ENCODE results near the gene HSD3B1.

GRCh38 chr1:119482517-119483425, 24.2 kb upstream of the HSD3B1 start:
- TF ChIP-seq SIX5 (IDR thresholded peaks at IDR 0.05; ENCODE audit: borderline replicate concordance in 1 of 2, insufficient read depth in 1 of 2, low read depth in 1 of 2, low read length in 2 of 2) (no peak), CTBP1 (IDR thresholded peaks at IDR 0.05; ENCODE audit: borderline replicate concordance) (no peak), RBM15 (IDR thresholded peaks at IDR 0.05; ENCODE audit: insufficient read depth, low read length) (no peak), RBM17 (IDR thresholded peaks at IDR 0.05; ENCODE audit: borderline replicate concordance, low read depth, low read length) (no peak), ATF3 (IDR thresholded peaks at IDR 0.05) (no peak), ATF3 (CRISPR knock-in tag; conservative IDR thresholded peaks at IDR 0.05) (no peak)
- TF ChIP-seq, protein P1, sequence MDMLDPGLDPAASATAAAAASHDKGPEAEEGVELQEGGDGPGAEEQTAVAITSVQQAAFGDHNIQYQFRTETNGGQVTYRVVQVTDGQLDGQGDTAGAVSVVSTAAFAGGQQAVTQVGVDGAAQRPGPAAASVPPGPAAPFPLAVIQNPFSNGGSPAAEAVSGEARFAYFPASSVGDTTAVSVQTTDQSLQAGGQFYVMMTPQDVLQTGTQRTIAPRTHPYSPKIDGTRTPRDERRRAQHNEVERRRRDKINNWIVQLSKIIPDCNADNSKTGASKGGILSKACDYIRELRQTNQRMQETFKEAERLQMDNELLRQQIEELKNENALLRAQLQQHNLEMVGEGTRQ (CRISPR knock-in tag; IDR thresholded peaks at IDR 0.05): no peak
